Measurements from ENCODE around the gene KBTBD6.
"Not testable (repeated sequence)": the region's sequence is repeated elsewhere in the genome, so short reads cannot be mapped to it uniquely, and the experiment has no call there.

The KBTBD6 gene, protein sequence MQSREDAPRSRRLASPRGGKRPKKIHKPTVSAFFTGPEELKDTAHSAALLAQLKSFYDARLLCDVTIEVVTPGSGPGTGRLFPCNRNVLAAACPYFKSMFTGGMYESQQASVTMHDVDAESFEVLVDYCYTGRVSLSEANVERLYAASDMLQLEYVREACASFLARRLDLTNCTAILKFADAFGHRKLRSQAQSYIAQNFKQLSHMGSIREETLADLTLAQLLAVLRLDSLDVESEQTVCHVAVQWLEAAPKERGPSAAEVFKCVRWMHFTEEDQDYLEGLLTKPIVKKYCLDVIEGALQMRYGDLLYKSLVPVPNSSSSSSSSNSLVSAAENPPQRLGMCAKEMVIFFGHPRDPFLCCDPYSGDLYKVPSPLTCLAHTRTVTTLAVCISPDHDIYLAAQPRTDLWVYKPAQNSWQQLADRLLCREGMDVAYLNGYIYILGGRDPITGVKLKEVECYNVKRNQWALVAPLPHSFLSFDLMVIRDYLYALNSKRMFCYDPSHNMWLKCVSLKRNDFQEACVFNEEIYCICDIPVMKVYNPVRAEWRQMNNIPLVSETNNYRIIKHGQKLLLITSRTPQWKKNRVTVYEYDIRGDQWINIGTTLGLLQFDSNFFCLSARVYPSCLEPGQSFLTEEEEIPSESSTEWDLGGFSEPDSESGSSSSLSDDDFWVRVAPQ

DNA sequence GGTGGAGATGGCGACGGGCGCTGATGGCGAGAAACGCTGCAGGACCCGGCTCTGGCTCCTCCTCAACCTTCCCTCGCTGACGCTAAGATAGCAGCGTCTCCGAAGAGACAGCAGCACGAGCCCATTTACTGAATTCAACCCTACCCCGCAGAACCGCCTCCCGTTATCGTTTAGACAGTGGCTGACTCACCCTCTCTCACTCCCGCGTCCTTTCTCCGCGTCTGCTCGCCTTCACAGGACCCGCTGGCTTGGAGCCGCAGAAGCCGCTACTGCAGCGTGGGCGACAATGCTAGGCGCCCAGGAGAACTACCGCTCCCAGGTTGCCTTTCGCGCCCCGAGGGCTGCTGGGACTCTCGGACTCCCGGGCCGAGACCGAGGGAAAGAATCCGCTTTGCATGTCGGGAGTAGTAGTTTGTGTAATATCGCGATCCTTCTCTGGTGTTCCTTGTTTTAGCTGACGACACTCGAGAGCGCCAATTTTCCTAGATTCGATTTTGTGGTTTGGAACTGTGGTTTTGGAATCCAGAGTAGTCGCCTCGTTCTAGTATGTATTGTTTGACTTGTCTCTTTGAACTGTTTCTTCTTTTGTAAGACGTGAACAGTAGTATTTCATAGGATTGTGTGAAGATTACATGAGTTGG lies at the start of gene KBTBD6:
Gene KBTBD6 (minus strand): TSS at position 291 of the 641 bp plus-strand sequence. CDS start 291 bp downstream, outside the sequence.
- Histone ChIP-seq H3K9me3 (ENCODE audit: control insufficient read depth, insufficient read depth, low read length) (no peaks in the 10 kb centered on the region), H3K4me1 (ENCODE audit: insufficient read depth, low read length) (peaks cover 11% of the 10 kb centered on the region; the same call in 1 of the 2 replicates), H3K36me3 (ENCODE audit: insufficient read depth, low read length) (no peaks in the 10 kb centered on the region), H3K9ac (ENCODE audit: low read depth, low read length) (peak within 1 kb of the TSS; percentile 62)

- peaks cover 4% of the 10 kb centered on the region; the same call in 1 of the 2 replicates for H3K4me1 ChIP-seq (ENCODE audit: insufficient read depth, low read length)
- H3K9me3 ChIP-seq (ENCODE audit: control insufficient read depth, insufficient read depth, low read length) = no peaks in the 10 kb centered on the region; the same call in 1 of the 2 replicates
- H3K9ac ChIP-seq (ENCODE audit: low read depth, low read length) = no peak overlapping the region
- no peaks in the 10 kb centered on the region for H3K36me3 ChIP-seq (ENCODE audit: insufficient read depth, low read length)
Measured at GRCh38 chr13:41182231-41182630, 49.6 kb upstream of the KBTBD6 start.

GRCh38 chr13:41179593-41180250 lies 47.1 kb upstream of the KBTBD6 start:
- Histone ChIP-seq H3K36me3 (ENCODE audit: insufficient read depth, low read length) (no peaks in the 10 kb centered on the region), H3K9ac (ENCODE audit: low read depth, low read length) (no peak overlapping the region), H3K4me1 (ENCODE audit: insufficient read depth, low read length) (peaks cover 4% of the 10 kb centered on the region; the same call in 1 of the 2 replicates), H3K9me3 (ENCODE audit: control insufficient read depth, insufficient read depth, low read length) (peaks cover 14% of the 10 kb centered on the region)

DNA sequence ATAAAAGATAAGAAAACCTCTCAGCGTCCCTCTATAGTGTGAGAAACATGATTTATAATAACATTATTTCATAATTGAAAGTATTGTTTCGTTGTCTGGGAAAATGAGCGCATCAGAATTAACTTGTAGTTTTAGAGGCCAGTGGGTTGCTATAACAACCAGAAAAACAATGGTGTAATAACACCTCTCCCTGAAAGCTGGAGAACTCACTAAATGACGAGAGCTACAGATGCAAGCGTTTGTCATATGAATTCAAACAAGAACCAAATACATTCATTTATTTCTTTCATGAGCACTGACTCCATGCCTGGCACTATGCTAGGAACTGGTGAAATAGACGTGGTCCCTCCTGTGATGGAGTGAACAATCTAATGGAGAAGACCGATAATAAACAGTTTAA lies 45.4 kb upstream of the KBTBD6 start:
- Histone ChIP-seq H3K9ac (ENCODE audit: low read depth, low read length) (no peak overlapping the region), H3K9me3 (ENCODE audit: control insufficient read depth, insufficient read depth, low read length) (peaks cover 18% of the 10 kb centered on the region), H3K4me1 (ENCODE audit: insufficient read depth, low read length) (peaks cover 4% of the 10 kb centered on the region; the same call in 1 of the 2 replicates), H3K36me3 (ENCODE audit: insufficient read depth, low read length) (no peaks in the 10 kb centered on the region)

GRCh38 chr13:41177616-41178015 lies 45.0 kb upstream of the KBTBD6 start:
- Histone ChIP-seq H3K9me3 (ENCODE audit: control insufficient read depth, insufficient read depth, low read length) (peaks cover 18% of the 10 kb centered on the region), H3K9ac (ENCODE audit: low read depth, low read length) (no peak overlapping the region), H3K36me3 (ENCODE audit: insufficient read depth, low read length) (no peaks in the 10 kb centered on the region), H3K4me1 (ENCODE audit: insufficient read depth, low read length) (peaks cover 4% of the 10 kb centered on the region; the same call in 1 of the 2 replicates)

- H3K9me3 ChIP-seq (ENCODE audit: control insufficient read depth, insufficient read depth, low read length) = peaks cover 18% of the 10 kb centered on the region
- not testable (repeated sequence) for H3K36me3 ChIP-seq (ENCODE audit: insufficient read depth, low read length); H3K4me1 ChIP-seq (ENCODE audit: insufficient read depth, low read length); H3K9ac ChIP-seq (ENCODE audit: low read depth, low read length)
Measured at GRCh38 chr13:41175576-41175975, 43.0 kb upstream of the KBTBD6 start.

GRCh38 chr13:41162151-41162550 lies 29.5 kb upstream of the KBTBD6 start:
- Histone ChIP-seq H3K9me3 (ENCODE audit: control insufficient read depth, insufficient read depth, low read length) (no peaks in the 10 kb centered on the region; the same call in 1 of the 2 replicates), H3K36me3 (ENCODE audit: insufficient read depth, low read length) (no peaks in the 10 kb centered on the region), H3K9ac (ENCODE audit: low read depth, low read length) (no peak overlapping the region), H3K4me1 (ENCODE audit: insufficient read depth, low read length) (peaks cover 43% of the 10 kb centered on the region)

- Histone ChIP-seq H3K9ac (ENCODE audit: low read depth, low read length) (peak overlapping the region; percentile 28; the same call in 1 of the 2 replicates), H3K4me1 (ENCODE audit: insufficient read depth, low read length) (peaks cover 54% of the 10 kb centered on the region), H3K36me3 (ENCODE audit: insufficient read depth, low read length) (no peaks in the 10 kb centered on the region), H3K9me3 (ENCODE audit: control insufficient read depth, insufficient read depth, low read length) (no peaks in the 10 kb centered on the region; the same call in 1 of the 2 replicates)
Measured at GRCh38 chr13:41159174-41159573, 26.6 kb upstream of the KBTBD6 start.

- no peak overlapping the region for H3K9ac ChIP-seq (ENCODE audit: low read depth, low read length)
- peaks cover 52% of the 10 kb centered on the region for H3K4me1 ChIP-seq (ENCODE audit: insufficient read depth, low read length)
- H3K36me3 ChIP-seq (ENCODE audit: insufficient read depth, low read length) = no peaks in the 10 kb centered on the region
- H3K9me3 ChIP-seq (ENCODE audit: control insufficient read depth, insufficient read depth, low read length) = no peaks in the 10 kb centered on the region; the same call in 1 of the 2 replicates
Measured at GRCh38 chr13:41157048-41157717, 24.6 kb upstream of the KBTBD6 start.

- Histone ChIP-seq H3K36me3 (ENCODE audit: insufficient read depth, low read length) (no peaks in the 10 kb centered on the region), H3K4me1 (ENCODE audit: insufficient read depth, low read length) (peaks cover 46% of the 10 kb centered on the region), H3K9me3 (ENCODE audit: control insufficient read depth, insufficient read depth, low read length) (no peaks in the 10 kb centered on the region; the same call in 1 of the 2 replicates), H3K9ac (ENCODE audit: low read depth, low read length) (no peak overlapping the region)
Measured at GRCh38 chr13:41156620-41157019, 24.0 kb upstream of the KBTBD6 start.

DNA sequence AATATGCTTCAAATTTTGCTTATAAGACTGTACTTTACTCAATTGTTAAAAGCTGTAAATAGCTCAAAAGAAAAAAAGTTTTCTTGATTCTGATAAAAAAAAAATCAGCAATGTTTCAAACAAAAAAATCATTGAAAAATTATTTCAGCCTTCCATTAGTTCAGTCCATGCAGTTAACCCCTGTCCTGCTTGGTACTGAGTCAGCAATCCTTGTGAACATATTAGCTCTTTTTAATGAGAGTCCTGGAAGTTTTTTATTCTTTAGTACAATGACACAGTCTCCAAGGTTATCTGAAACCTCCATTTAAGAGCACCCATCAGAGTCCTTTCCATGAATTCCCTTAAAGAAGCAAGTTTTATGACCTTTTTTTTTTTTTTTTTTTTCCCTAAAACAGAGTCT lies 21.4 kb upstream of the KBTBD6 start:
- Histone ChIP-seq H3K9me3 (ENCODE audit: control insufficient read depth, insufficient read depth, low read length) (peaks cover 14% of the 10 kb centered on the region), H3K36me3 (ENCODE audit: insufficient read depth, low read length) (no peaks in the 10 kb centered on the region; the same call in 1 of the 2 replicates), H3K9ac (ENCODE audit: low read depth, low read length) (no peak overlapping the region), H3K4me1 (ENCODE audit: insufficient read depth, low read length) (peaks cover 29% of the 10 kb centered on the region)

- Histone ChIP-seq H3K36me3 (ENCODE audit: insufficient read depth, low read length) (peaks cover 4% of the 10 kb centered on the region; the same call in 1 of the 2 replicates), H3K9me3 (ENCODE audit: control insufficient read depth, insufficient read depth, low read length) (peaks cover 27% of the 10 kb centered on the region), H3K9ac (ENCODE audit: low read depth, low read length) (no peak overlapping the region)
Measured at GRCh38 chr13:41152005-41152404, 19.4 kb upstream of the KBTBD6 start.

GRCh38 chr13:41150058-41150457 lies 17.5 kb upstream of the KBTBD6 start:
- peaks cover 4% of the 10 kb centered on the region; the same call in 1 of the 2 replicates for H3K36me3 ChIP-seq (ENCODE audit: insufficient read depth, low read length)
- H3K4me1 ChIP-seq (ENCODE audit: insufficient read depth, low read length) = no peaks in the 10 kb centered on the region
- H3K9ac ChIP-seq (ENCODE audit: low read depth, low read length) = no peak overlapping the region
- H3K9me3 ChIP-seq (ENCODE audit: control insufficient read depth, insufficient read depth, low read length) = peaks cover 32% of the 10 kb centered on the region

More at GRCh38 chr13:41152005-41152404, 19.4 kb upstream of the KBTBD6 start:
- H3K4me1 ChIP-seq (ENCODE audit: insufficient read depth, low read length) = peaks cover 9% of the 10 kb centered on the region
